PC-9 (cell line): Measurements from ENCODE around the gene SREK1. TPM values are rescaled to one million over a fixed set of nuclear protein-coding genes. Genes with fewer than 3 reads are reported as not detected.
"Not testable (repeated sequence)": the region's sequence is repeated elsewhere in the genome, so short reads cannot be mapped to it uniquely, and the experiment has no call there.

Source experiments
- BruUV-seq: library from RNA; stranded (reverse); fragments of 400-500 nt; replicated peaks from 2 replicates; lab custom pipeline; 2021; lab: Mats Ljungman, UMichigan
- CTCF ChIA-PET: fragments of 300-600 bp; sonication (Branson Sonifier 250); formaldehyde crosslinking; loops from one replicate; lab custom pipeline; 2022; ENCODE audit warnings: antibody characterized with exemption; lab: Charles Lee
- POLR2A ChIA-PET: fragments of 300-600 bp; sonication (Branson Sonifier 250); formaldehyde crosslinking; loops from one replicate; lab custom pipeline; 2022; ENCODE audit warnings: antibody characterized with exemption; ENCODE audit not compliant: unreplicated experiment; lab: Charles Lee
- DNase-seq, 2 experiments: peaks; one replicate each; pipeline versions ENCODE4 v3.0.0 to v3.0.0-alpha.2; 2015 to 2022; ENCODE audit warnings: mixed read lengths in 1 of 2
- H2AFZ ChIP-seq: fragments of 200-600 bp; sonication (generic); 2 replicates; pipeline ENCODE4 v1.8.1; 2017; ENCODE audit warnings: antibody characterized with exemption
- H3F3A ChIP-seq: fragments of 200-600 bp; sonication (generic); 2 replicates; pipeline ENCODE4 v1.8.1; 2017; ENCODE audit warnings: antibody characterized with exemption, mild to moderate bottlenecking, low read depth; ENCODE audit not compliant: insufficient read depth
- H3K27ac ChIP-seq: fragments of 200-600 bp; sonication (generic); 2 replicates; pipeline ENCODE4 v1.6.1; 2016; ENCODE audit warnings: mixed run types
- H3K27me3 ChIP-seq: fragments of 200-600 bp; sonication (generic); 2 replicates; pipeline ENCODE4 v1.6.1; 2016; ENCODE audit warnings: low read depth, mixed run types; ENCODE audit not compliant: insufficient read depth
- H3K36me3 ChIP-seq: fragments of 200-600 bp; sonication (generic); 2 replicates; pipeline ENCODE4 v1.6.1; 2016; ENCODE audit warnings: low read depth, mixed run types
- H3K4me1 ChIP-seq: fragments of 200-600 bp; sonication (generic); replicated peaks from 2 replicates; pipeline ENCODE4 v1.6.1; 2016; ENCODE audit warnings: mixed run types; ENCODE audit not compliant: insufficient read depth
- H3K4me2 ChIP-seq: fragments of 200-600 bp; sonication (generic); 2 replicates; pipeline ENCODE4 v1.6.1; 2017; ENCODE audit warnings: mixed run types
- H3K4me3 ChIP-seq: fragments of 200-600 bp; sonication (generic); 2 replicates; pipeline ENCODE4 v1.6.1; 2016; ENCODE audit warnings: mixed run types
- H3K79me2 ChIP-seq: fragments of 200-600 bp; sonication (generic); 2 replicates; pipeline ENCODE4 v1.6.1; 2017; ENCODE audit warnings: low read depth, mixed run types
- H3K9me2 ChIP-seq: fragments of 200-600 bp; sonication (generic); 2 replicates; pipeline ENCODE4 v1.8.1; 2017; ENCODE audit warnings: mild to moderate bottlenecking; ENCODE audit not compliant: insufficient read depth
- H3K9me3 ChIP-seq: fragments of 200-600 bp; sonication (generic); 2 replicates; pipeline ENCODE4 v1.8.1; 2016; ENCODE audit warnings: low read depth; ENCODE audit not compliant: insufficient read depth
- H4K20me1 ChIP-seq: fragments of 200-600 bp; sonication (generic); 2 replicates; pipeline ENCODE4 v1.8.1; 2017; ENCODE audit not compliant: insufficient read depth
- EZH2 ChIP-seq: fragments of 200-600 bp; sonication (generic); IDR thresholded peaks from 2 replicates; pipeline ENCODE4 v1.8.0; 2017; ENCODE audit warnings: antibody characterized with exemption, low read depth
- intact Hi-C: fragments of 100-400 bp; cut with micrococcal nuclease; formaldehyde crosslinking; loops from one replicate; pipeline ENCODE4 v1.10.0; 2022; ENCODE audit not compliant: unreplicated experiment
- total RNA-seq: library from RNA; stranded (reverse); gene quantifications from 2 replicates; pipeline ENCODE4 v1.2.3, GENCODE V29; 2021
- TF ChIP-seq, protein P1 (sequence below): fragments of 200-600 bp; sonication (generic); conservative IDR thresholded peaks from 2 replicates; pipeline ENCODE4 v1.6.1; 2017; ENCODE audit warnings: mixed run types, antibody characterized with exemption, mild to moderate bottlenecking, moderate library complexity

Gene SREK1
- total RNA-seq, 1 experiment from 2014 or later, result 73.8 TPM

DNA sequence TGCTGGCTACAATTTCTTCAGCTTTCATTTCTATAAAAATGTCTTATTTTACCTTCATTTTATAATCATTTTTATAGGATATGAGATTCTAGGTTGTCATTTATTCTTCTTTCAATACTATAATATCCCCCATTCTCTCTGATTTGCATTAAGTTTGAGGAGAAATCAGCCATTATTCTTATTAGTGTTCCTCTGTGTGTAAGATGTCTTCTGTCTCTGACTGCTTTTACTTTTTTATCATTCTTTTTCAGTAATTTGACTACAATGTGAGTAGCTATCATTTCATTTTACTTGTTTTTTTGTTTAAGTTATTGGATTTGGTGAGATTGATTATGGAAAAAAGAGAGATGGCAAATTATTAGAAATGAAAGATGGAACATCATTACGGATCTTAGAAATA lies 13.6 kb upstream of the SREK1 start:
- no peak overlapping the region for H3K27ac ChIP-seq
- POLR2A ChIA-PET, result no interaction called here
- CTCF ChIA-PET, result no interaction called here

DNA sequence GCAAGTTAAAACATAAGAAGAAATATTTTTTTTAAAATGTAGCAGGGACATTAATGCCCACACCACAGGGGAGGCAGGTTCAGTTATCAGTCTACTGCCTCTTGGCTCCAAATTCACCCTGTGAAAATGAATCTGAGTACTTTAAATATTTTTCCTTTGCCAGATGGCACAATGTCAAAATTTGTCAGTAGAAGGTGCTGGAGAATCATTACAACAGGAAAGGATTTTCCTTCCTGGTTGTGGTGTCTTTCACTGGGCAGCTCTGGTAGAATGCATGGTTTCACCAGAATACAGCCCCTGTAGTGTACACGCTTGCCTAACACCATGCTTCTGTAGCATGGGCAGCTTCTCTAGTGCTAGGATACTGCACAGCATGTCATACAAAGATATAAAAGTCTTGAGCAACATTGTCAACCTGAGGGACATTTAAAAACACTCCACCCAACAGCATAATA lies 9.7 kb upstream of the SREK1 start:
- peak in 1 of 2 experiments; percentile 36 for DNase-seq
- H4K20me1 ChIP-seq, result no peaks in the 10 kb centered on the region
- H3F3A ChIP-seq, result peaks cover 8% of the 10 kb centered on the region; the same call in 1 of the 2 replicates
- no peaks in the 10 kb centered on the region for H3K27me3 ChIP-seq
- POLR2A ChIA-PET, result no interaction called here
- H2AFZ ChIP-seq, result no peak overlapping the region
- no peaks in the 10 kb centered on the region for H3K4me1 ChIP-seq
- H3K4me3 ChIP-seq, result no peak overlapping the region
- TF ChIP-seq, protein P1, sequence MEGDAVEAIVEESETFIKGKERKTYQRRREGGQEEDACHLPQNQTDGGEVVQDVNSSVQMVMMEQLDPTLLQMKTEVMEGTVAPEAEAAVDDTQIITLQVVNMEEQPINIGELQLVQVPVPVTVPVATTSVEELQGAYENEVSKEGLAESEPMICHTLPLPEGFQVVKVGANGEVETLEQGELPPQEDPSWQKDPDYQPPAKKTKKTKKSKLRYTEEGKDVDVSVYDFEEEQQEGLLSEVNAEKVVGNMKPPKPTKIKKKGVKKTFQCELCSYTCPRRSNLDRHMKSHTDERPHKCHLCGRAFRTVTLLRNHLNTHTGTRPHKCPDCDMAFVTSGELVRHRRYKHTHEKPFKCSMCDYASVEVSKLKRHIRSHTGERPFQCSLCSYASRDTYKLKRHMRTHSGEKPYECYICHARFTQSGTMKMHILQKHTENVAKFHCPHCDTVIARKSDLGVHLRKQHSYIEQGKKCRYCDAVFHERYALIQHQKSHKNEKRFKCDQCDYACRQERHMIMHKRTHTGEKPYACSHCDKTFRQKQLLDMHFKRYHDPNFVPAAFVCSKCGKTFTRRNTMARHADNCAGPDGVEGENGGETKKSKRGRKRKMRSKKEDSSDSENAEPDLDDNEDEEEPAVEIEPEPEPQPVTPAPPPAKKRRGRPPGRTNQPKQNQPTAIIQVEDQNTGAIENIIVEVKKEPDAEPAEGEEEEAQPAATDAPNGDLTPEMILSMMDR, result no peak
- TF ChIP-seq EZH2, result no peak
- H3K36me3 ChIP-seq, result no peaks in the 10 kb centered on the region
- H3K9me3 ChIP-seq, result no peaks in the 10 kb centered on the region
- CTCF ChIA-PET, result no interaction called here
- H3K79me2 ChIP-seq, result no peaks in the 10 kb centered on the region
- H3K27ac ChIP-seq, result no peak overlapping the region
- H3K9me2 ChIP-seq, result no peaks in the 10 kb centered on the region
- BruUV-seq, result no TSS peak
- H3K4me2 ChIP-seq, result no peak overlapping the region
- intact Hi-C loops, result no loop called here

More for the DNA sequence above, 13.6 kb upstream of the SREK1 start:
- Histone ChIP-seq H3K4me3 (no peak overlapping the region), H4K20me1 (no peaks in the 10 kb centered on the region), H3K4me1 (no peaks in the 10 kb centered on the region), H3K79me2 (no peaks in the 10 kb centered on the region), H3K9me3 (no peaks in the 10 kb centered on the region), H3K36me3 (no peaks in the 10 kb centered on the region), H3F3A (peaks cover 8% of the 10 kb centered on the region; the same call in 1 of the 2 replicates), H3K9me2 (no peaks in the 10 kb centered on the region), H3K27me3 (no peaks in the 10 kb centered on the region), H3K4me2 (no peak overlapping the region), H2AFZ (no peak overlapping the region)
- no peak for DNase-seq
- no peak for TF ChIP-seq EZH2
- TF ChIP-seq, protein P1, result no peak
- intact Hi-C loops, result no loop called here
- no TSS peak for BruUV-seq

GRCh38 chr5:66136053-66136452 lies 8.0 kb upstream of the SREK1 start:
- H3K36me3 ChIP-seq, result no peaks in the 10 kb centered on the region
- ChIA-PET CTCF (no interaction called here), POLR2A (no interaction called here)
- DNase-seq, result no peak
- no peaks in the 10 kb centered on the region for H3K27me3 ChIP-seq
- H3K27ac ChIP-seq, result no peak overlapping the region
- no TSS peak for BruUV-seq
- no peaks in the 10 kb centered on the region for H3K79me2 ChIP-seq
- H3K4me3 ChIP-seq, result no peak overlapping the region
- no peak overlapping the region for H2AFZ ChIP-seq
- no peaks in the 10 kb centered on the region for H3K4me1 ChIP-seq
- no peaks in the 10 kb centered on the region for H3K9me2 ChIP-seq
- intact Hi-C loops, result no loop called here
- TF ChIP-seq EZH2, result no peak
- TF ChIP-seq, protein P1, result no peak
- H3K4me2 ChIP-seq, result no peak overlapping the region
- H4K20me1 ChIP-seq, result no peaks in the 10 kb centered on the region
- peaks cover 8% of the 10 kb centered on the region; the same call in 1 of the 2 replicates for H3F3A ChIP-seq
- H3K9me3 ChIP-seq, result no peaks in the 10 kb centered on the region

- H3K4me3 ChIP-seq, H2AFZ ChIP-seq, DNase-seq, H3K27me3 ChIP-seq, POLR2A ChIA-PET, H3K27ac ChIP-seq, BruUV-seq, H3K9me2 ChIP-seq, H3K4me1 ChIP-seq, H3K4me2 ChIP-seq, H3K9me3 ChIP-seq, H3K36me3 ChIP-seq, H4K20me1 ChIP-seq, CTCF ChIA-PET, H3K79me2 ChIP-seq, H3F3A ChIP-seq, intact Hi-C loops: not testable (repeated sequence)
These were observed 7.2 kb upstream of the SREK1 start for GRCh38 chr5:66136944-66137343.
